Measurements from ENCODE around the gene VPS8. TPM values are rescaled to one million over a fixed set of nuclear protein-coding genes. Genes with fewer than 3 reads are reported as not detected.

Gene VPS8
- total and polyA plus RNA-seq, 11 donors = 15.7 to 122 (median 74.3) TPM

- H3K4me1 ChIP-seq = peaks cover 0 to 35% (median 8%) of the 10 kb centered on the region in 12 donors
- DNase-seq (no peak), ATAC-seq (no peak)
- no peaks in the 10 kb centered on the region for H3K36me3 ChIP-seq
- WGBS, 4 donors = 91 to 94% (median 93%) methylated on average over 3 of the region's 3 CpGs
- no peak overlapping the region for H3K4me3 ChIP-seq
- intact Hi-C loops (cut with DNase I) = no loop called here
- no peaks in the 10 kb centered on the region for H3K9me3 ChIP-seq
- TF ChIP-seq POLR2A (IDR thresholded peaks at IDR 0.05) = no peak
- TF ChIP-seq CTCF (IDR thresholded peaks at IDR 0.05) = no peak
- peaks cover 0 to under 1% (median 0%) of the 10 kb centered on the region in 9 donors for H3K27me3 ChIP-seq
- no peak overlapping the region for H3K27ac ChIP-seq
These were observed 4.4 kb upstream of the VPS8 start for GRCh38 chr3:184807549-184807948.

GRCh38 chr3:184808021-184808420 is 3.9 kb upstream of the VPS8 start:
- Histone ChIP-seq H3K9me3 (no peaks in the 10 kb centered on the region), H3K4me3 (no peak overlapping the region), H3K36me3 (no peaks in the 10 kb centered on the region), H3K27me3 (no peaks in the 10 kb centered on the region), H3K4me1 (peaks cover 0 to 40% (median 11%) of the 10 kb centered on the region in 12 donors), H3K27ac (no peak overlapping the region)
- DNase-seq = no peak
- intact Hi-C loops (cut with DNase I) = no loop called here
- no peak for ATAC-seq
- peak in 2 of 12 donors; percentile 13 to 14 for TF ChIP-seq CTCF (IDR thresholded peaks at IDR 0.05)
- no peak for TF ChIP-seq POLR2A (IDR thresholded peaks at IDR 0.05)
- WGBS, 4 donors = 40 to 52% (median 47%) methylated on average over 4 of the region's 4 CpGs

- Histone ChIP-seq H3K27me3 (no peaks in the 10 kb centered on the region), H3K27ac (no peak overlapping the region), H3K4me3 (no peak overlapping the region), H3K9me3 (no peaks in the 10 kb centered on the region), H3K36me3 (no peaks in the 10 kb centered on the region), H3K4me1 (peaks cover 0 to 47% (median 24%) of the 10 kb centered on the region in 12 donors)
- no peak for ATAC-seq
- no peak for TF ChIP-seq POLR2A (IDR thresholded peaks at IDR 0.05)
- TF ChIP-seq CTCF (IDR thresholded peaks at IDR 0.05) = no peak
- WGBS, 4 donors = 81 to 89% (median 86%) methylated on average over 3 of the region's 3 CpGs
- no peak for DNase-seq
- intact Hi-C loops (cut with DNase I) = no loop called here
These were observed 1.8 kb upstream of the VPS8 start for GRCh38 chr3:184810146-184810545.

GRCh38 chr3:184811034-184811433 is 932 bp upstream of the VPS8 start:
- WGBS, 4 donors = 92 to 97% (median 96%) methylated on average over 3 of the region's 3 CpGs
- TF ChIP-seq POLR2A (IDR thresholded peaks at IDR 0.05) = no peak
- no peak for TF ChIP-seq CTCF (IDR thresholded peaks at IDR 0.05)
- intact Hi-C loops (cut with DNase I) = no loop called here
- DNase-seq = no peak
- Histone ChIP-seq H3K27ac (no peak overlapping the region), H3K9me3 (no peaks in the 10 kb centered on the region), H3K36me3 (peaks cover 0 to 3% (median 0%) of the 10 kb centered on the region in 9 donors), H3K4me1 (peaks cover 0 to 50% (median 31%) of the 10 kb centered on the region in 12 donors), H3K4me3 (no peak overlapping the region), H3K27me3 (no peaks in the 10 kb centered on the region)
- no peak for ATAC-seq

Measured in heart left ventricle (tissue), 16 donors.